ENCODE results near the gene TH. TPM values are rescaled to one million over a fixed set of nuclear protein-coding genes. Genes with fewer than 3 reads are reported as not detected.

TH gene
- total and polyA plus RNA-seq, 2 donors: 0.14 to 0.46 TPM

GRCh38 chr11:2120359-2121100 is 51.1 kb downstream of the TH start:
- WGBS: 90% methylated on average over 23 of the region's 23 CpGs
- no peak for DNase-seq (ENCODE audit: low read depth in 6 of 9, low spot score in 9 of 9)

GRCh38 chr11:2118677-2119076 is 52.9 kb downstream of the TH start:
- Histone ChIP-seq H3K36me3 (ENCODE audit: control insufficient read depth in 2 of 2, insufficient read depth in 2 of 2, low read length in 1 of 2) (no peaks in the 10 kb centered on the region), H3K4me3 (ENCODE audit: low read length in 2 of 2) (no peak overlapping the region), H3K4me1 (ENCODE audit: control insufficient read depth in 2 of 2, insufficient read depth in 2 of 2, low read length in 2 of 2) (no peaks in the 10 kb centered on the region), H3K9me3 (ENCODE audit: control insufficient read depth in 2 of 2, insufficient read depth in 1 of 2, low read length in 1 of 2) (peaks cover 0 to 4% of the 10 kb centered on the region in 2 donors), H3K27me3 (ENCODE audit: control insufficient read depth in 2 of 2, insufficient read depth in 1 of 2, low read length in 1 of 2) (peaks cover 0 to 21% of the 10 kb centered on the region in 2 donors), H3K27ac (ENCODE audit: low read depth in 1 of 2, low read length in 1 of 2) (no peak overlapping the region)
- WGBS: 93% methylated on average over 4 of the region's 4 CpGs
- DNase-seq (ENCODE audit: low read depth in 6 of 9, low spot score in 9 of 9): no peak

More at GRCh38 chr11:2120359-2121100, 51.1 kb downstream of the TH start:
- peaks cover 0 to 4% of the 10 kb centered on the region in 2 donors for H3K9me3 ChIP-seq (ENCODE audit: control insufficient read depth in 2 of 2, insufficient read depth in 1 of 2, low read length in 1 of 2)
- no peaks in the 10 kb centered on the region for H3K36me3 ChIP-seq (ENCODE audit: control insufficient read depth in 2 of 2, insufficient read depth in 2 of 2, low read length in 1 of 2)
- no peak overlapping the region for H3K4me3 ChIP-seq (ENCODE audit: low read length in 2 of 2)
- H3K27ac ChIP-seq (ENCODE audit: low read depth in 1 of 2, low read length in 1 of 2): no peak overlapping the region
- H3K4me1 ChIP-seq (ENCODE audit: control insufficient read depth in 2 of 2, insufficient read depth in 2 of 2, low read length in 2 of 2): no peaks in the 10 kb centered on the region
- H3K27me3 ChIP-seq (ENCODE audit: control insufficient read depth in 2 of 2, insufficient read depth in 1 of 2, low read length in 1 of 2): peaks cover 0 to 21% of the 10 kb centered on the region in 2 donors

GRCh38 chr11:2116680-2117079 is 54.9 kb downstream of the TH start:
- 88% methylated on average over 1 of the region's 1 CpG for WGBS
- Histone ChIP-seq H3K27ac (ENCODE audit: low read depth in 1 of 2, low read length in 1 of 2) (no peak overlapping the region), H3K36me3 (ENCODE audit: control insufficient read depth in 2 of 2, insufficient read depth in 2 of 2, low read length in 1 of 2) (no peaks in the 10 kb centered on the region), H3K27me3 (ENCODE audit: control insufficient read depth in 2 of 2, insufficient read depth in 1 of 2, low read length in 1 of 2) (peaks cover 0 to 14% of the 10 kb centered on the region in 2 donors), H3K4me1 (ENCODE audit: control insufficient read depth in 2 of 2, insufficient read depth in 2 of 2, low read length in 2 of 2) (no peaks in the 10 kb centered on the region), H3K9me3 (ENCODE audit: control insufficient read depth in 2 of 2, insufficient read depth in 1 of 2, low read length in 1 of 2) (peaks cover 0 to 4% of the 10 kb centered on the region in 2 donors), H3K4me3 (ENCODE audit: low read length in 2 of 2) (no peak overlapping the region)
- no peak for DNase-seq (ENCODE audit: low read depth in 6 of 9, low spot score in 9 of 9)

GRCh38 chr11:2115308-2115707 is 56.3 kb downstream of the TH start:
- H3K9me3 ChIP-seq (ENCODE audit: control insufficient read depth in 2 of 2, insufficient read depth in 1 of 2, low read length in 1 of 2): peaks cover 0 to 4% of the 10 kb centered on the region in 2 donors
- no peaks in the 10 kb centered on the region for H3K36me3 ChIP-seq (ENCODE audit: control insufficient read depth in 2 of 2, insufficient read depth in 2 of 2, low read length in 1 of 2)
- 97% methylated on average over 12 of the region's 12 CpGs for WGBS
- H3K4me1 ChIP-seq (ENCODE audit: control insufficient read depth in 2 of 2, insufficient read depth in 2 of 2, low read length in 2 of 2): no peaks in the 10 kb centered on the region
- H3K27ac ChIP-seq (ENCODE audit: low read depth in 1 of 2, low read length in 1 of 2): no peak overlapping the region
- peaks cover 0 to 3% of the 10 kb centered on the region in 2 donors for H3K27me3 ChIP-seq (ENCODE audit: control insufficient read depth in 2 of 2, insufficient read depth in 1 of 2, low read length in 1 of 2)
- no peak overlapping the region for H3K4me3 ChIP-seq (ENCODE audit: low read length in 2 of 2)
- no peak for DNase-seq (ENCODE audit: low read depth in 6 of 9, low spot score in 9 of 9)

- no peak overlapping the region for H3K4me3 ChIP-seq (ENCODE audit: low read length in 2 of 2)
- peaks cover 0 to 4% of the 10 kb centered on the region in 2 donors for H3K9me3 ChIP-seq (ENCODE audit: control insufficient read depth in 2 of 2, insufficient read depth in 1 of 2, low read length in 1 of 2)
- no peaks in the 10 kb centered on the region for H3K36me3 ChIP-seq (ENCODE audit: control insufficient read depth in 2 of 2, insufficient read depth in 2 of 2, low read length in 1 of 2)
- peaks cover 0 to 3% of the 10 kb centered on the region in 2 donors for H3K4me1 ChIP-seq (ENCODE audit: control insufficient read depth in 2 of 2, insufficient read depth in 2 of 2, low read length in 2 of 2)
- peaks cover 0 to 3% of the 10 kb centered on the region in 2 donors for H3K27me3 ChIP-seq (ENCODE audit: control insufficient read depth in 2 of 2, insufficient read depth in 1 of 2, low read length in 1 of 2)
- DNase-seq (ENCODE audit: low read depth in 6 of 9, low spot score in 9 of 9): no peak
- no peak overlapping the region for H3K27ac ChIP-seq (ENCODE audit: low read depth in 1 of 2, low read length in 1 of 2)
- WGBS: 95% methylated on average over 32 of the region's 32 CpGs
These were observed 57.0 kb downstream of the TH start for GRCh38 chr11:2114430-2115241.

Other genes starting within 250 kb of the TH start
- gene MRPL23, start 224.5 kb downstream of the TH start, total RNA-seq: 62.8 TPM
- 75.9 TPM for gene MRPL23, start 224.5 kb downstream of the TH start, polyA plus RNA-seq
- 413 TPM for gene H19, start 174.0 kb downstream of the TH start, total RNA-seq
- 102 TPM for gene H19, start 174.0 kb downstream of the TH start, polyA plus RNA-seq
- gene IGF2, start 32.4 kb downstream of the TH start, total RNA-seq: 38.2 TPM
- 7.2 TPM for gene IGF2, start 32.4 kb downstream of the TH start, polyA plus RNA-seq
- 0.42 TPM for gene INS, start 10.6 kb downstream of the TH start, total RNA-seq
- 2.4 TPM for gene INS, start 10.6 kb downstream of the TH start, polyA plus RNA-seq
- 2.5 TPM for gene ASCL2, start 98.8 kb upstream of the TH start, total RNA-seq
- gene ASCL2, start 98.8 kb upstream of the TH start, polyA plus RNA-seq: 1.6 TPM
- gene C11orf21, start 130.1 kb upstream of the TH start, total RNA-seq: 2.4 TPM
- gene C11orf21, start 130.1 kb upstream of the TH start, polyA plus RNA-seq: 18.9 TPM
- 4.0 TPM for gene TSPAN32, start 130.2 kb upstream of the TH start, total RNA-seq
- gene TSPAN32, start 130.2 kb upstream of the TH start, polyA plus RNA-seq: 15.7 TPM
- 59.8 TPM for gene CD81, start 205.5 kb upstream of the TH start, total RNA-seq
- 179 TPM for gene CD81, start 205.5 kb upstream of the TH start, polyA plus RNA-seq
- 56.8 TPM for gene TSSC4, start 228.9 kb upstream of the TH start, total RNA-seq
- gene TSSC4, start 228.9 kb upstream of the TH start, polyA plus RNA-seq: 62.0 TPM